H1 (cell line): ENCODE measurements around the gene DDR2. TPM values are rescaled to one million over a fixed set of nuclear protein-coding genes. Genes with fewer than 3 reads are reported as not detected.

ENCODE experiments used
- CBX8 ChIP-seq: fragments of 300-800, 300-1000 bp; sonication (generic); IDR thresholded peaks from 2 replicates; pipeline ENCODE4 v1.7.1; 2016; ENCODE audit warnings: low read depth, low read length, borderline replicate concordance
- HDAC2 ChIP-seq, 2 experiments: fragments of 300-600 bp in 1 of 2; sonication (generic) in 1 of 2; IDR thresholded peaks; 2 replicates each; pipeline ENCODE4 v1.6.1; 2011 to 2012; ENCODE audit warnings: low read depth in 2 of 2, low read length in 2 of 2, mild to moderate bottlenecking in 2 of 2, moderate library complexity in 2 of 2, borderline replicate concordance in 1 of 2, inconsistent platforms in 1 of 2
- POLR2A ChIP-seq, 2 experiments: IDR thresholded peaks; 1 replicate in 1 of 2; 2 replicates in 1 of 2; pipeline ENCODE4 v1.6.1; 2011; ENCODE audit warnings: low read depth in 2 of 2, low read length in 2 of 2, mild to moderate bottlenecking in 2 of 2; ENCODE audit errors: control extremely low read depth in 1 of 2
- POLR2AphosphoS5 ChIP-seq: IDR thresholded peaks from 2 replicates; pipeline ENCODE4 v1.6.1; 2011; ENCODE audit warnings: low read depth, low read length
- TBP ChIP-seq: IDR thresholded peaks from 2 replicates; pipeline ENCODE4 v1.6.1; 2011; ENCODE audit warnings: low read depth, low read length, improper control_type of control experiment
- polyA plus RNA-seq, 7 experiments: library from polyadenylated mRNA; depleted of rRNA in 3 of 7; stranded (reverse) in 5 of 7; unstranded in 2 of 7; fragments of >200 nt in 5 of 7; fragments of 200-250 nt in 2 of 7; gene quantifications; 1 replicate in 5 of 7; 2 replicates in 1 of 7; 4 replicates in 1 of 7; pipeline versions ENCODE4 v1.2.1 to v1.2.3, GENCODE V29; 2011 to 2013; ENCODE audit warnings: missing spikeins in 2 of 7, mixed read lengths in 2 of 7
- total RNA-seq: library from RNA; stranded (reverse); fragmentation: NEBNext Ultra II Directional; extraction: Animal tissue kit (Norgen Biotek cat#: 25700); gene quantifications from 2 replicates; pipeline ENCODE4 v1.2.1, GENCODE V29; 2021

Gene DDR2
- total and polyA plus RNA-seq, 2 of the 8 experiments (the other 6 are each of a cell fraction or from before 2014, with no cell fraction given), result 1.00 to 2.1 TPM

DNA sequence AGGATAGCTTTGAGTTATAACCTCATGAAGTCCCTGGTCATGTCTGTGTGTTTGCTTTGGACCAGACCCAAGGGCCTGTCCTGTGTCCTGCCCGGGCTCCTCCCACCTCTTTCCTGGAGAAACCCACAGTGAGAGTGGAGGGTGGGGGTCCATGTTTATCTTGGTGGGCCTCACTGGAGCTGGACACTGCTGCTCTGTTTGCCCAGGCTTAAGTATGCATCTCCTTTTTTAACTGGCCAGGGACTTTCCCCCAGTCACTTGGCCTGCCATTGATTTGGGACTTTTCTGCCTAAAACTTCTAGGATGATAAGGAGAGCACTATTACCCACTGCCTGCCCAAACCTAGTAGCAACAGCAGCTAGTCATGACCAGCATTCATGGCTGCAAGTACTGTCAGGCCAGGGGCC lies 49.8 kb downstream of the DDR2 start (continued):
- TF ChIP-seq HDAC2 (IDR thresholded peaks at IDR 0.05; ENCODE audit: borderline replicate concordance in 1 of 2, low read depth in 2 of 2, low read length in 2 of 2), result no peak
- no peak for TF ChIP-seq CBX8
- TF ChIP-seq POLR2AphosphoS5, result no peak
- TF ChIP-seq POLR2A (IDR thresholded peaks at IDR 0.05; ENCODE audit: control extremely low read depth in 1 of 2, low read depth in 2 of 2, low read length in 2 of 2), result no peak
- no peak for TF ChIP-seq TBP
